ENCODE results near the gene ARHGAP26. TPM values are rescaled to one million over a fixed set of nuclear protein-coding genes. Genes with fewer than 3 reads are reported as not detected.

Gene ARHGAP26
- total RNA-seq, 1 donor from 2014 or later: 8.6 TPM

DNA sequence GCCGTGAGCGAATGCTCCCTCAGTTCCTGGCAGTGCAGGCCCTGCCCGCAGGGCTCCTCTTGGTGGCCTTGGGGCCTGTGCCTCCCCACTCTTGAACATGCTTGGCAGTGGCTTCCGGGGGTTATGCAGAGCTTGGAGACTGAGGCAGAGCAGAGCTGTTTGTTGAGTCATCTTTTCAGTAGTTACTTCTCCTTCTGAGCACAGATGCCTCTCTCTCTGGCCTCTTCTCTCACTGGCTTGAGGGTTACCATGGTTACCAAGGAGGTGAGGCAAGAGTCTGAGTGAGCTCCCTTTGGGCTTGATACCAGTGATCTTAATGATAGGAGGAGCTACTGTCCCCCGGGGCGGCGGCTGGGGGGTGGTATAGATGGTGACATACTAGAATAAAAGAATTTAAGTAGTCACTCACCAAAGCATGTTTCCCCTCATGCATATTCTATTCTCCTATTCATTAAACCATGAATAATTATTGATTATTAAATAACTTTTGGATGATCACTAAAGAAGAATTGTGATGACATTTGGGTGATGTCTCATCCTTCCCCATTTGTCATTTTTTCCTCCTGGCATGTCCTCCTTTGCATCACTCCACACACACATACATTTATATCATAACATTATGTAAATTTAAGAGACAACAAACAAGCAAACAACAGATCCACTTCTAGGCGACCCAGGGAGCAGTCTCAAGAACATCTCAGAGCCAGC, 111.1 kb downstream of the ARHGAP26 start:
- Histone ChIP-seq H3K36me3 (ENCODE audit: control insufficient read depth, insufficient read depth, low read length) (no peaks in the 10 kb centered on the region), H3K4me3 (ENCODE audit: low read depth, low read length) (no peak overlapping the region), H3K27me3 (ENCODE audit: control insufficient read depth, insufficient read depth, low read length) (no peaks in the 10 kb centered on the region)
- TF ChIP-seq, protein P1, sequence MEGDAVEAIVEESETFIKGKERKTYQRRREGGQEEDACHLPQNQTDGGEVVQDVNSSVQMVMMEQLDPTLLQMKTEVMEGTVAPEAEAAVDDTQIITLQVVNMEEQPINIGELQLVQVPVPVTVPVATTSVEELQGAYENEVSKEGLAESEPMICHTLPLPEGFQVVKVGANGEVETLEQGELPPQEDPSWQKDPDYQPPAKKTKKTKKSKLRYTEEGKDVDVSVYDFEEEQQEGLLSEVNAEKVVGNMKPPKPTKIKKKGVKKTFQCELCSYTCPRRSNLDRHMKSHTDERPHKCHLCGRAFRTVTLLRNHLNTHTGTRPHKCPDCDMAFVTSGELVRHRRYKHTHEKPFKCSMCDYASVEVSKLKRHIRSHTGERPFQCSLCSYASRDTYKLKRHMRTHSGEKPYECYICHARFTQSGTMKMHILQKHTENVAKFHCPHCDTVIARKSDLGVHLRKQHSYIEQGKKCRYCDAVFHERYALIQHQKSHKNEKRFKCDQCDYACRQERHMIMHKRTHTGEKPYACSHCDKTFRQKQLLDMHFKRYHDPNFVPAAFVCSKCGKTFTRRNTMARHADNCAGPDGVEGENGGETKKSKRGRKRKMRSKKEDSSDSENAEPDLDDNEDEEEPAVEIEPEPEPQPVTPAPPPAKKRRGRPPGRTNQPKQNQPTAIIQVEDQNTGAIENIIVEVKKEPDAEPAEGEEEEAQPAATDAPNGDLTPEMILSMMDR (IDR thresholded peaks at IDR 0.05; ENCODE audit: insufficient read depth, low read length, poor library complexity, severe bottlenecking): no peak
- DNase-seq (ENCODE audit: low read depth): no peak

- Histone ChIP-seq H3K27me3 (ENCODE audit: control insufficient read depth, insufficient read depth, low read length) (no peaks in the 10 kb centered on the region), H3K4me3 (ENCODE audit: low read depth, low read length) (no peak overlapping the region), H3K36me3 (ENCODE audit: control insufficient read depth, insufficient read depth, low read length) (no peaks in the 10 kb centered on the region)
- TF ChIP-seq, protein P1 (IDR thresholded peaks at IDR 0.05; ENCODE audit: insufficient read depth, low read length, poor library complexity, severe bottlenecking): no peak
- DNase-seq (ENCODE audit: low read depth): no peak
Observed at GRCh38 chr5:142881784-142882126, 111.6 kb downstream of the ARHGAP26 start.

- Histone ChIP-seq H3K27me3 (ENCODE audit: control insufficient read depth, insufficient read depth, low read length) (no peaks in the 10 kb centered on the region), H3K36me3 (ENCODE audit: control insufficient read depth, insufficient read depth, low read length) (no peaks in the 10 kb centered on the region), H3K4me3 (ENCODE audit: low read depth, low read length) (no peak overlapping the region)
- TF ChIP-seq, protein P1 (IDR thresholded peaks at IDR 0.05; ENCODE audit: insufficient read depth, low read length, poor library complexity, severe bottlenecking): no peak
- no peak for DNase-seq (ENCODE audit: low read depth)
Observed at GRCh38 chr5:142883025-142883424, 112.8 kb downstream of the ARHGAP26 start.

DNA sequence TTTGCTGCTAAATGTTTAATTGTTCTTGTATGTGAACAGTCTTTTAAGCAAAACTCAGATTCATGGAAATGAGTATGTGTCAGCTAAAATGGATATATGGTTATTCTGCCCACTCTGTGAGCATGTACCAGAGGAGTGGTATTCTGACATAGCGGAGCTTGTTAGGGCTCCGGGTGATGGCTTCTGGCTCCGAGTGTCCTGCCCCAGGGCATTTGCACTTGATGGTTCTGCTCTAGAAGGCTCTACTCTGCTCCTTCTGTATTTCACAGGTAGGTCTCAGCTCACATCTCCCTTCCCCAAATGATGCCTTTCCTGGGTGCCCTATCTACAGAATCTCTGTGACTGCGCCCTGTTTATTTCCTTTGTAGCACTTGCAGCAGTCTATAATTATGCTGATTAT, 113.3 kb downstream of the ARHGAP26 start:
- Histone ChIP-seq H3K36me3 (ENCODE audit: control insufficient read depth, insufficient read depth, low read length) (no peaks in the 10 kb centered on the region), H3K4me3 (ENCODE audit: low read depth, low read length) (no peak overlapping the region), H3K27me3 (ENCODE audit: control insufficient read depth, insufficient read depth, low read length) (no peaks in the 10 kb centered on the region)
- TF ChIP-seq, protein P1 (IDR thresholded peaks at IDR 0.05; ENCODE audit: insufficient read depth, low read length, poor library complexity, severe bottlenecking): no peak
- no peak for DNase-seq (ENCODE audit: low read depth)

DNA sequence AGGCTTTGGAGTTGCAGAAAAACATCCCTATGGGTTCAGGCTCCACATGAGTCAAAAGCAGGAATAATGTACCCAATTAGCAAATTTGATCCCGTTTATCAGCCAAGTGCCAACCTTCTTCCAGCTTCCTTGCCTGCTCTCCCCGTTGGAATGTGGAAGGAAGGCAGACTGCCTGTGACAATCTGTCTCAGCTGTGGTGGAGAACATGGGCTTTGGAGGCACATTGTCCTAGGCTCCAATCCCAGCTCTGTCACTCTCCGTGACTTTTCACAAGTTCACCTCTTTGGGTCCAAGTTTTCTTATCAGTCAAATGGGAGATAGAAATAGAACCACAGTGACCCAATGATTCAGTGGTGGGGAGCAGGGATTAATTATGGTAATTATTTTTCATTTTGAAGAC, 113.9 kb downstream of the ARHGAP26 start:
- Histone ChIP-seq H3K4me3 (ENCODE audit: low read depth, low read length) (no peak overlapping the region), H3K36me3 (ENCODE audit: control insufficient read depth, insufficient read depth, low read length) (no peaks in the 10 kb centered on the region), H3K27me3 (ENCODE audit: control insufficient read depth, insufficient read depth, low read length) (no peaks in the 10 kb centered on the region)
- no peak for DNase-seq (ENCODE audit: low read depth)
- TF ChIP-seq, protein P1 (IDR thresholded peaks at IDR 0.05; ENCODE audit: insufficient read depth, low read length, poor library complexity, severe bottlenecking): no peak

- H3K27me3 ChIP-seq (ENCODE audit: control insufficient read depth, insufficient read depth, low read length): no peaks in the 10 kb centered on the region
- no peak for DNase-seq (ENCODE audit: low read depth)
- H3K4me3 ChIP-seq (ENCODE audit: low read depth, low read length): no peak overlapping the region
- TF ChIP-seq, protein P1 (IDR thresholded peaks at IDR 0.05; ENCODE audit: insufficient read depth, low read length, poor library complexity, severe bottlenecking): no peak
- no peaks in the 10 kb centered on the region for H3K36me3 ChIP-seq (ENCODE audit: control insufficient read depth, insufficient read depth, low read length)
Observed at GRCh38 chr5:142886211-142886610, 116.0 kb downstream of the ARHGAP26 start.
